Stomach (tissue), 9 donors: ENCODE measurements around the gene NAV1. TPM values are rescaled to one million over a fixed set of nuclear protein-coding genes. Genes with fewer than 3 reads are reported as not detected.
A peak's percentile ranks its signal among the peaks of the same experiment; 100 is the strongest.

Experiments used
- DNase-seq, 2 donors: peaks; one replicate each; pipeline versions ENCODE4 v3.0.0 to v3.0.0-alpha.2; 2013 to 2019
- H3K27ac ChIP-seq, 5 donors: fragments of 200-600 bp in 4 of 5; sonication (generic) in 4 of 5; one replicate each; pipeline ENCODE4 v1.5.1; 2013 to 2019; ENCODE audit warnings: mild to moderate bottlenecking in 1 of 5, moderate library complexity in 1 of 5
- H3K27me3 ChIP-seq, 3 donors: fragments of 200-600 bp; sonication (generic); one replicate each; pipeline ENCODE4 v1.5.1; 2017 to 2019; ENCODE audit warnings: mixed run types in 1 of 3
- H3K36me3 ChIP-seq, 4 donors: fragments of 200-600 bp; sonication (generic); 1 replicate in 3 of 4; 2 replicates in 1 of 4; pipeline ENCODE4 v1.5.1; 2016 to 2019
- H3K4me1 ChIP-seq, 4 donors: fragments of 200-600 bp; sonication (generic); one replicate each; pipeline ENCODE4 v1.5.1; 2016 to 2019
- H3K4me3 ChIP-seq, 4 donors: fragments of 200-600 bp; sonication (generic) in 3 of 4; one replicate each; pipeline ENCODE4 v1.5.1; 2016 to 2019; ENCODE audit warnings: mild to moderate bottlenecking in 1 of 4
- H3K9me3 ChIP-seq, 4 donors: fragments of 200-600 bp; sonication (generic); one replicate each; pipeline ENCODE4 v1.5.1; 2016 to 2019
- CTCF ChIP-seq, 7 experiments: fragments of 450-650 bp in 4 of 7; fragments of 200-600 bp in 3 of 7; sonication (generic) in 3 of 7; IDR thresholded peaks; one replicate each; pipeline ENCODE4 v1.5.1; 2016 to 2019; ENCODE audit warnings: antibody characterized with exemption in 7 of 7, control low read depth in 2 of 7, mild to moderate bottlenecking in 1 of 7
- EP300 ChIP-seq: sonication (generic); formaldehyde crosslinking; IDR thresholded peaks from one replicate; pipeline ENCODE4 v1.6.1; 2017; ENCODE audit warnings: antibody characterized with exemption
- POLR2A ChIP-seq, 4 donors: fragments of 450-650 bp; IDR thresholded peaks; one replicate each; pipeline ENCODE4 v1.6.1; 2016; ENCODE audit warnings: antibody characterized with exemption in 4 of 4, control low read depth in 2 of 4, mild to moderate bottlenecking in 1 of 4, moderate library complexity in 1 of 4
- POLR2AphosphoS5 ChIP-seq, 3 donors: sonication (generic); formaldehyde crosslinking; IDR thresholded peaks; one replicate each; pipeline ENCODE4 v1.6.1; 2016; ENCODE audit warnings: antibody characterized with exemption in 3 of 3
- WGBS, 5 donors: extraction: QIAGEN DNeasy Blood & Tissue Kit in 3 of 5; methylation state at CpG; one replicate each; pipeline versions ENCODE4 v1.1.5 to v1.1.7; 2013 to 2018; 5-methylcytosine and 5-hydroxymethylcytosine counted together
- intact Hi-C: fragments of 100-400 bp; cut with DNase I; formaldehyde crosslinking; loops from one replicate; pipeline ENCODE4 v1.15.1; 2023; ENCODE audit warnings: low total_unique reads
- polyA plus RNA-seq, 3 donors: library from polyadenylated mRNA; stranded (reverse); fragments of 200-250 nt; gene quantifications; one replicate each; pipeline ENCODE4 v1.2.3, GENCODE V29; 2013
- total RNA-seq, 5 donors: library from RNA; depleted of rRNA; stranded (reverse); fragments of >200 nt; gene quantifications; one replicate each; pipeline versions ENCODE4 v1.1.0 to v1.2.3, GENCODE V29; 2014 to 2016
- donor health status: healthy with polysubstance abuse.
- donor health status: Bipolar disorder and iron deficiency.
- donor health status: healthy.

The NAV1 gene
- total and polyA plus RNA-seq, 8 donors = 3.0 to 33.0 (median 11.9) TPM

- Histone ChIP-seq H3K27me3 (peaks cover 0 to 10% (median 0%) of the 10 kb centered on the region in 3 donors), H3K9me3 (no peaks in the 10 kb centered on the region), H3K27ac (peak overlapping the region in 3 of 5 donors; percentile 11 to 54 (median 41)), H3K4me3 (no peak overlapping the region), H3K36me3 (no peaks in the 10 kb centered on the region), H3K4me1 (peaks cover 8 to 30% (median 17%) of the 10 kb centered on the region in 4 donors)
- 72 to 85% (median 77%) methylated on average over 2 to 9 of the region's 9 CpGs for whole genome bisulfite sequencing, 5 donors
- TF ChIP-seq EP300 (no peak), POLR2A (IDR thresholded peaks at IDR 0.05) (no peak), POLR2AphosphoS5 (IDR thresholded peaks at IDR 0.05) (no peak), CTCF (IDR thresholded peaks at IDR 0.05) (no peak)
- peak in 1 of 2 donors; percentile 66 for DNase-seq
- intact Hi-C loops = no loop called here
Observed at GRCh38 chr1:201531551-201532425, 7.1 kb upstream of the NAV1 start.

GRCh38 chr1:201533836-201534235 is 5.1 kb upstream of the NAV1 start:
- no peak for DNase-seq
- no peaks in the 10 kb centered on the region for H3K36me3 ChIP-seq
- intact Hi-C loops = no loop called here
- TF ChIP-seq POLR2AphosphoS5 (IDR thresholded peaks at IDR 0.05) (no peak), CTCF (IDR thresholded peaks at IDR 0.05) (no peak), POLR2A (IDR thresholded peaks at IDR 0.05) (no peak), EP300 (no peak)
- peaks cover 15 to 48% (median 29%) of the 10 kb centered on the region in 4 donors for H3K4me1 ChIP-seq
- H3K9me3 ChIP-seq = no peaks in the 10 kb centered on the region
- no peak overlapping the region for H3K4me3 ChIP-seq
- no peak overlapping the region for H3K27ac ChIP-seq
- peaks cover 0 to 31% (median 10%) of the 10 kb centered on the region in 3 donors for H3K27me3 ChIP-seq
- 61 to 76% (median 73%) methylated on average over 3 to 4 of the region's 4 CpGs for WGBS, 5 donors

DNA sequence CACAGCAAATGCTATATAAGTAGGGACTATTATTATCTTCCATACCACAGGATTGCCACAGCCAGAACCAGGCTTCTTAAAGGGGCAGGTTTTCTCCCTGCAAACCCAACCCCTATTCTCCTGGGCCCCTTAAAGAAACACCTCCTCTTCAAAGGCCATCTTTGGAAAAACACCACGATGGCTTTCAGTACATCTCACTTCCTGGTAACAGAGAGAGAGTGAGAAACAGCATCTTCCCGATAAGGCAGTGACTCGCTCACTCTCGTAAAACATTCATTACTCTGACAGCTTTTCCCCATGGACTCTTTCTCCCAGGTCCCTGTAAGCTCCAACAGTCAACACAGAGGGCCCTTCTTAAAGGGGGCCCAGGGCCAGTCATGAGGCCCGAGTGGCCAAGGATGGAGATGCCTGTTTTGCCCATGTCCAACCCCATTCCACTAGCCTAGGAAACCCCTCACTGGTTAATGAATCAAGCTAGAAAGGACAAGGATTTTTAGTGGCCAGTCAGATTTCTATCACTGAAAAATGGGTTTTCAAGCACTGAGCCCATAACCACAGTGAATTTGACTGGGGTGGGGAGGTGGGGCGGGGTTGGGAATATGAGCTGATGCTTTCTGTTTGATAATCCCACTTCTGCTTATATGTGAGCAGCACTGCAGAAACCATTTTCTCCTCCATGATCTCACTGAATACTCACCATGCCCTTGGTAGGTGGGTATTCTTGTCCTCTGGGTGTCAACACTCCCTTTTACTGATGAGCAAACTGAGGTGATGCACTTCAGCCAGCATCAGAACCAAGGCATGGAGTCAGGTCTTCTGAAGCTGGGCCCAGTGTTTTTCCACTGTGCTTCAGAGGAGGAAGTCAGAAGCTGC is 3.6 kb upstream of the NAV1 start:
- TF ChIP-seq CTCF (IDR thresholded peaks at IDR 0.05) = no peak
- TF ChIP-seq POLR2AphosphoS5 (IDR thresholded peaks at IDR 0.05) = peak in 1 of 3 donors; percentile 57
- peaks cover 0 to 45% (median 23%) of the 10 kb centered on the region in 3 donors for H3K27me3 ChIP-seq
- intact Hi-C loops = no loop called here
- peak overlapping the region in 4 of 5 donors; percentile 59 to 74 (median 72) for H3K27ac ChIP-seq
- H3K36me3 ChIP-seq = no peaks in the 10 kb centered on the region
- H3K4me3 ChIP-seq = no peak overlapping the region
- DNase-seq = no peak
- WGBS, 5 donors = 50 to 69% (median 62%) methylated on average over 6 of the region's 6 CpGs
- H3K4me1 ChIP-seq = peaks cover 28 to 62% (median 41%) of the 10 kb centered on the region in 4 donors
- no peaks in the 10 kb centered on the region for H3K9me3 ChIP-seq

GRCh38 chr1:201535919-201536245 is 3.0 kb upstream of the NAV1 start:
- peak overlapping the region in 4 of 5 donors; percentile 59 to 74 (median 72) for H3K27ac ChIP-seq
- H3K4me3 ChIP-seq = no peak overlapping the region
- TF ChIP-seq POLR2AphosphoS5 (IDR thresholded peaks at IDR 0.05) (no peak), CTCF (IDR thresholded peaks at IDR 0.05) (no peak), EP300 (no peak), POLR2A (IDR thresholded peaks at IDR 0.05) (no peak)
- peaks cover 0 to 45% (median 23%) of the 10 kb centered on the region in 3 donors for H3K27me3 ChIP-seq
- peaks cover 29 to 67% (median 45%) of the 10 kb centered on the region in 4 donors for H3K4me1 ChIP-seq
- intact Hi-C loops = no loop called here
- DNase-seq = no peak
- no peaks in the 10 kb centered on the region for H3K36me3 ChIP-seq
- H3K9me3 ChIP-seq = no peaks in the 10 kb centered on the region
- WGBS, 5 donors = 64 to 83% (median 76%) methylated on average over 6 of the region's 6 CpGs
